GM12878 (cell line): ENCODE measurements around the gene RPL19.

Experiments used
- CEBPB ChIP-seq, 2 experiments: fragments of 150-350 bp in 1 of 2; IDR thresholded peaks; 2 replicates each; pipeline ENCODE4 v1.6.1; 2012 to 2014; ENCODE audit warnings: low read depth in 2 of 2, low read length in 2 of 2, borderline replicate concordance in 1 of 2, inconsistent platforms in 1 of 2
- CHD4 ChIP-seq: fragments of 200-600 bp; sonication (generic); IDR thresholded peaks from 2 replicates; pipeline ENCODE4 v1.6.1; 2016; ENCODE audit warnings: mild to moderate bottlenecking
- CREM ChIP-seq: IDR thresholded peaks from 2 replicates; pipeline ENCODE4 v1.6.1; 2014; ENCODE audit warnings: antibody characterized with exemption, low read depth
- GABPA ChIP-seq: IDR thresholded peaks from 2 replicates; pipeline ENCODE4 v1.6.1; 2014; ENCODE audit warnings: antibody characterized with exemption, low read depth, mild to moderate bottlenecking, inconsistent platforms
- POLR2A ChIP-seq: IDR thresholded peaks from 2 replicates; pipeline ENCODE4 v1.6.1; 2011; ENCODE audit warnings: low read depth, mild to moderate bottlenecking, low read length
- POLR2AphosphoS5 ChIP-seq: IDR thresholded peaks from 2 replicates; pipeline ENCODE4 v1.6.1; 2011; ENCODE audit warnings: mild to moderate bottlenecking, low read length, inconsistent platforms
- ZNF24 ChIP-seq: fragments of 450-650 bp; IDR thresholded peaks from 2 replicates; pipeline ENCODE4 v1.6.1; 2017; ENCODE audit warnings: antibody characterized with exemption, mild to moderate bottlenecking
- TF ChIP-seq, protein P1 (sequence below): fragments of 150-350 bp; IDR thresholded peaks from 2 replicates; pipeline ENCODE4 v1.6.1; 2016; ENCODE audit warnings: low read depth, low read length
- TF ChIP-seq, protein P2 (sequence below): fragments of 450-650 bp; conservative IDR thresholded peaks from 2 replicates; pipeline ENCODE4 v1.6.1; 2017; ENCODE audit warnings: mild to moderate bottlenecking, moderate library complexity
- TF ChIP-seq, protein P3 (sequence below): IDR thresholded peaks from 2 replicates; pipeline ENCODE4 v1.6.1; 2011; ENCODE audit warnings: mild to moderate bottlenecking, low read depth, low read length, moderate library complexity; ENCODE audit not compliant: insufficient replicate concordance
- TF ChIP-seq, protein P4 (sequence below): IDR thresholded peaks from 2 replicates; pipeline ENCODE4 v1.6.1; 2012; ENCODE audit warnings: low read depth, low read length, improper control_type of control experiment
- TF ChIP-seq, protein P5 (sequence below), 3 experiments: IDR thresholded peaks in 2 of 3; conservative IDR thresholded peaks in 1 of 3; 2 replicates each; pipeline ENCODE4 v1.5.1; 2011; ENCODE audit warnings: low read depth in 3 of 3, low read length in 3 of 3, mild to moderate bottlenecking in 3 of 3, control low read depth in 2 of 3, moderate library complexity in 2 of 3, inconsistent platforms in 1 of 3, mixed read lengths in 1 of 3; ENCODE audit not compliant: control insufficient read depth in 2 of 3, insufficient read depth in 1 of 3; ENCODE audit errors: extremely low read depth in 1 of 3

DNA sequence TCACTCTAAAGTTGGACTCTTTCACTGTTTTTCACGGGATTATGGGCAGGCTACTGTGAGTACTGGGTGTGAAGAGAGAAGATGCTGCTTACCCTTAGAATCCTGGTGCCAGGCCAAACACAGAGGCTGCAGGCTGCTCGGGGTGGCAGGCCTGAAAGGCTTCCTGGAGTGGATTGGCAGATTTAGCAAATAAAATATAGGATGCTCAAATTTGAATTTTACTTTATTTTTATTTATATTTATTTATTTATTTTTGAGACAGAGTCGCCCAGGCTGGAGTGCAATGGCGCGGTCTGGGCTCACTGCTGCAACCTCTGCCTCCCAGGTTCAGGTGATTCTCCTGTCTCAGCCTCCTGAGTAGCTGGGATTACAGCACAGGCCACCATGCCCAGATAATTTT is 40.5 kb downstream of the RPL19 start:
- TF ChIP-seq CREM: no peak
- TF ChIP-seq POLR2A: no peak
- no peak for TF ChIP-seq CHD4
- TF ChIP-seq GABPA: no peak
- no peak for TF ChIP-seq ZNF24
- TF ChIP-seq, protein P1, sequence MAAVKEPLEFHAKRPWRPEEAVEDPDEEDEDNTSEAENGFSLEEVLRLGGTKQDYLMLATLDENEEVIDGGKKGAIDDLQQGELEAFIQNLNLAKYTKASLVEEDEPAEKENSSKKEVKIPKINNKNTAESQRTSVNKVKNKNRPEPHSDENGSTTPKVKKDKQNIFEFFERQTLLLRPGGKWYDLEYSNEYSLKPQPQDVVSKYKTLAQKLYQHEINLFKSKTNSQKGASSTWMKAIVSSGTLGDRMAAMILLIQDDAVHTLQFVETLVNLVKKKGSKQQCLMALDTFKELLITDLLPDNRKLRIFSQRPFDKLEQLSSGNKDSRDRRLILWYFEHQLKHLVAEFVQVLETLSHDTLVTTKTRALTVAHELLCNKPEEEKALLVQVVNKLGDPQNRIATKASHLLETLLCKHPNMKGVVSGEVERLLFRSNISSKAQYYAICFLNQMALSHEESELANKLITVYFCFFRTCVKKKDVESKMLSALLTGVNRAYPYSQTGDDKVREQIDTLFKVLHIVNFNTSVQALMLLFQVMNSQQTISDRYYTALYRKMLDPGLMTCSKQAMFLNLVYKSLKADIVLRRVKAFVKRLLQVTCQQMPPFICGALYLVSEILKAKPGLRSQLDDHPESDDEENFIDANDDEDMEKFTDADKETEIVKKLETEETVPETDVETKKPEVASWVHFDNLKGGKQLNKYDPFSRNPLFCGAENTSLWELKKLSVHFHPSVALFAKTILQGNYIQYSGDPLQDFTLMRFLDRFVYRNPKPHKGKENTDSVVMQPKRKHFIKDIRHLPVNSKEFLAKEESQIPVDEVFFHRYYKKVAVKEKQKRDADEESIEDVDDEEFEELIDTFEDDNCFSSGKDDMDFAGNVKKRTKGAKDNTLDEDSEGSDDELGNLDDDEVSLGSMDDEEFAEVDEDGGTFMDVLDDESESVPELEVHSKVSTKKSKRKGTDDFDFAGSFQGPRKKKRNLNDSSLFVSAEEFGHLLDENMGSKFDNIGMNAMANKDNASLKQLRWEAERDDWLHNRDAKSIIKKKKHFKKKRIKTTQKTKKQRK: no peak
- TF ChIP-seq, protein P2, sequence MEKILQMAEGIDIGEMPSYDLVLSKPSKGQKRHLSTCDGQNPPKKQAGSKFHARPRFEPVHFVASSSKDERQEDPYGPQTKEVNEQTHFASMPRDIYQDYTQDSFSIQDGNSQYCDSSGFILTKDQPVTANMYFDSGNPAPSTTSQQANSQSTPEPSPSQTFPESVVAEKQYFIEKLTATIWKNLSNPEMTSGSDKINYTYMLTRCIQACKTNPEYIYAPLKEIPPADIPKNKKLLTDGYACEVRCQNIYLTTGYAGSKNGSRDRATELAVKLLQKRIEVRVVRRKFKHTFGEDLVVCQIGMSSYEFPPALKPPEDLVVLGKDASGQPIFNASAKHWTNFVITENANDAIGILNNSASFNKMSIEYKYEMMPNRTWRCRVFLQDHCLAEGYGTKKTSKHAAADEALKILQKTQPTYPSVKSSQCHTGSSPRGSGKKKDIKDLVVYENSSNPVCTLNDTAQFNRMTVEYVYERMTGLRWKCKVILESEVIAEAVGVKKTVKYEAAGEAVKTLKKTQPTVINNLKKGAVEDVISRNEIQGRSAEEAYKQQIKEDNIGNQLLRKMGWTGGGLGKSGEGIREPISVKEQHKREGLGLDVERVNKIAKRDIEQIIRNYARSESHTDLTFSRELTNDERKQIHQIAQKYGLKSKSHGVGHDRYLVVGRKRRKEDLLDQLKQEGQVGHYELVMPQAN: no peak
- TF ChIP-seq, protein P3, sequence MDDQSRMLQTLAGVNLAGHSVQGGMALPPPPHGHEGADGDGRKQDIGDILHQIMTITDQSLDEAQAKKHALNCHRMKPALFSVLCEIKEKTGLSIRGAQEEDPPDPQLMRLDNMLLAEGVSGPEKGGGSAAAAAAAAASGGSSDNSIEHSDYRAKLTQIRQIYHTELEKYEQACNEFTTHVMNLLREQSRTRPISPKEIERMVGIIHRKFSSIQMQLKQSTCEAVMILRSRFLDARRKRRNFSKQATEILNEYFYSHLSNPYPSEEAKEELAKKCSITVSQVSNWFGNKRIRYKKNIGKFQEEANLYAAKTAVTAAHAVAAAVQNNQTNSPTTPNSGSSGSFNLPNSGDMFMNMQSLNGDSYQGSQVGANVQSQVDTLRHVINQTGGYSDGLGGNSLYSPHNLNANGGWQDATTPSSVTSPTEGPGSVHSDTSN: no peak
- TF ChIP-seq, protein P4, sequence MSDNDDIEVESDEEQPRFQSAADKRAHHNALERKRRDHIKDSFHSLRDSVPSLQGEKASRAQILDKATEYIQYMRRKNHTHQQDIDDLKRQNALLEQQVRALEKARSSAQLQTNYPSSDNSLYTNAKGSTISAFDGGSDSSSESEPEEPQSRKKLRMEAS: no peak
- no peak for TF ChIP-seq CEBPB (IDR thresholded peaks at IDR 0.05; ENCODE audit: borderline replicate concordance in 1 of 2, low read depth in 2 of 2, low read length in 2 of 2)
- TF ChIP-seq, protein P5, sequence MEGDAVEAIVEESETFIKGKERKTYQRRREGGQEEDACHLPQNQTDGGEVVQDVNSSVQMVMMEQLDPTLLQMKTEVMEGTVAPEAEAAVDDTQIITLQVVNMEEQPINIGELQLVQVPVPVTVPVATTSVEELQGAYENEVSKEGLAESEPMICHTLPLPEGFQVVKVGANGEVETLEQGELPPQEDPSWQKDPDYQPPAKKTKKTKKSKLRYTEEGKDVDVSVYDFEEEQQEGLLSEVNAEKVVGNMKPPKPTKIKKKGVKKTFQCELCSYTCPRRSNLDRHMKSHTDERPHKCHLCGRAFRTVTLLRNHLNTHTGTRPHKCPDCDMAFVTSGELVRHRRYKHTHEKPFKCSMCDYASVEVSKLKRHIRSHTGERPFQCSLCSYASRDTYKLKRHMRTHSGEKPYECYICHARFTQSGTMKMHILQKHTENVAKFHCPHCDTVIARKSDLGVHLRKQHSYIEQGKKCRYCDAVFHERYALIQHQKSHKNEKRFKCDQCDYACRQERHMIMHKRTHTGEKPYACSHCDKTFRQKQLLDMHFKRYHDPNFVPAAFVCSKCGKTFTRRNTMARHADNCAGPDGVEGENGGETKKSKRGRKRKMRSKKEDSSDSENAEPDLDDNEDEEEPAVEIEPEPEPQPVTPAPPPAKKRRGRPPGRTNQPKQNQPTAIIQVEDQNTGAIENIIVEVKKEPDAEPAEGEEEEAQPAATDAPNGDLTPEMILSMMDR (IDR thresholded peaks at IDR 0.05 in 2 of 3, conservative IDR thresholded peaks at IDR 0.05 in 1 of 3; ENCODE audit: control insufficient read depth in 2 of 3, extremely low read depth in 1 of 3, insufficient read depth in 1 of 3, low read depth in 3 of 3, low read length in 3 of 3): no peak
- no peak for TF ChIP-seq POLR2AphosphoS5
